H9 (cell line): ENCODE data around the gene TIMM22. TPM values are rescaled to one million over a fixed set of nuclear protein-coding genes. Genes with fewer than 3 reads are reported as not detected.

ENCODE experiments used
- DNase-seq: peaks from one replicate; pipeline ENCODE4 v3.0.0-alpha.2; 2017
- H2AFZ ChIP-seq: one replicate; pipeline ENCODE4 v1.6.1; 2013; ENCODE audit warnings: mild to moderate bottlenecking, low read length, control low read depth, moderate library complexity
- H2AK5ac ChIP-seq: 2 replicates; pipeline ENCODE4 v1.6.1; 2013; ENCODE audit warnings: low read length, control low read depth, mixed read lengths; ENCODE audit not compliant: insufficient read length
- H2BK120ac ChIP-seq: one replicate; pipeline ENCODE4 v1.6.1; 2013; ENCODE audit warnings: low read depth, mild to moderate bottlenecking, low read length, control low read depth, inconsistent platforms; ENCODE audit not compliant: poor library complexity, severe bottlenecking
- H2BK12ac ChIP-seq: 2 replicates; pipeline ENCODE4 v1.6.1; 2013; ENCODE audit warnings: low read length, control low read depth, mixed read lengths, low read depth; ENCODE audit not compliant: insufficient read length
- H2BK15ac ChIP-seq: 2 replicates; pipeline ENCODE4 v1.6.1; 2013; ENCODE audit warnings: low read depth, low read length, control low read depth
- H2BK20ac ChIP-seq: one replicate; pipeline ENCODE4 v1.6.1; 2013; ENCODE audit warnings: low read depth, mild to moderate bottlenecking, low read length, control low read depth, inconsistent platforms; ENCODE audit not compliant: poor library complexity, severe bottlenecking
- H2BK5ac ChIP-seq: 2 replicates; pipeline ENCODE4 v1.6.1; 2013; ENCODE audit warnings: low read length, control low read depth, mixed read lengths; ENCODE audit not compliant: insufficient read length
- H3K14ac ChIP-seq: 2 replicates; pipeline ENCODE4 v1.6.1; 2013; ENCODE audit warnings: low read length, control low read depth; ENCODE audit not compliant: insufficient read depth
- H3K18ac ChIP-seq: 2 replicates; pipeline ENCODE4 v1.6.1; 2013; ENCODE audit warnings: low read depth, mild to moderate bottlenecking, mixed read lengths, low read length, control low read depth; ENCODE audit not compliant: insufficient read length
- H3K23ac ChIP-seq: 2 replicates; pipeline ENCODE4 v1.6.1; 2013; ENCODE audit warnings: low read length, control low read depth, mixed read lengths, low read depth; ENCODE audit not compliant: insufficient read length
- H3K23me2 ChIP-seq: 2 replicates; pipeline ENCODE4 v1.6.1; 2013; ENCODE audit warnings: low read depth, mild to moderate bottlenecking, mixed read lengths, low read length, control low read depth; ENCODE audit not compliant: insufficient read length, poor library complexity, severe bottlenecking
- H3K27ac ChIP-seq: 2 replicates; pipeline ENCODE4 v1.5.1; 2013; ENCODE audit warnings: low read length, control low read depth, mixed read lengths, low read depth; ENCODE audit not compliant: insufficient read length
- H3K27me3 ChIP-seq: 2 replicates; pipeline ENCODE4 v1.6.1; 2013; ENCODE audit warnings: low read length, control low read depth, inconsistent platforms; ENCODE audit not compliant: insufficient read depth
- H3K4ac ChIP-seq: 2 replicates; pipeline ENCODE4 v1.6.1; 2013; ENCODE audit warnings: low read depth, mild to moderate bottlenecking, control low read depth, inconsistent platforms, low read length, moderate library complexity
- H3K4me1 ChIP-seq: 2 replicates; pipeline ENCODE4 v1.6.1; 2013; ENCODE audit warnings: low read length, control low read depth, inconsistent platforms; ENCODE audit not compliant: insufficient read depth
- H3K4me2 ChIP-seq: 2 replicates; pipeline ENCODE4 v1.6.1; 2013; ENCODE audit warnings: low read length, control low read depth, mixed read lengths; ENCODE audit not compliant: insufficient read length, insufficient read depth
- H3K56ac ChIP-seq: 2 replicates; pipeline ENCODE4 v1.6.1; 2013; ENCODE audit warnings: low read depth, mild to moderate bottlenecking, mixed read lengths, low read length, control low read depth; ENCODE audit not compliant: insufficient read length
- H3K79me1 ChIP-seq: 2 replicates; pipeline ENCODE4 v1.6.1; 2013; ENCODE audit warnings: low read depth, mild to moderate bottlenecking, moderate library complexity, low read length, control low read depth, inconsistent platforms; ENCODE audit not compliant: insufficient read depth, poor library complexity, severe bottlenecking
- H3K79me2 ChIP-seq: 2 replicates; pipeline ENCODE4 v1.6.1; 2013; ENCODE audit warnings: low read length, control low read depth, inconsistent platforms; ENCODE audit not compliant: insufficient read depth
- H3K9ac ChIP-seq: 2 replicates; pipeline ENCODE4 v1.6.1; 2013; ENCODE audit warnings: low read length, control low read depth, mixed read lengths; ENCODE audit not compliant: insufficient read length; ENCODE audit errors: extremely low read depth
- H3K9me3 ChIP-seq: one replicate; pipeline ENCODE4 v1.6.1; 2013; ENCODE audit warnings: low read depth, low read length, inconsistent platforms; ENCODE audit not compliant: control insufficient read depth
- H3T11ph ChIP-seq: one replicate; pipeline ENCODE4 v1.6.1; 2013; ENCODE audit warnings: mild to moderate bottlenecking, low read length, control low read depth, inconsistent platforms
- H4K20me1 ChIP-seq: one replicate; pipeline ENCODE4 v1.6.1; 2013; ENCODE audit not compliant: control insufficient read depth, insufficient read length, insufficient read depth
- H4K5ac ChIP-seq: 2 replicates; pipeline ENCODE4 v1.6.1; 2013; ENCODE audit warnings: low read depth, mild to moderate bottlenecking, mixed read lengths, low read length, control low read depth; ENCODE audit not compliant: insufficient read length
- H4K8ac ChIP-seq: replicated peaks from 2 replicates; pipeline ENCODE4 v1.6.1; 2013; ENCODE audit warnings: low read length, control low read depth, mixed read lengths, low read depth; ENCODE audit not compliant: insufficient read length
- H4K91ac ChIP-seq: 2 replicates; pipeline ENCODE4 v1.6.1; 2013; ENCODE audit warnings: low read depth, mild to moderate bottlenecking, moderate library complexity, mixed read lengths, low read length, control low read depth; ENCODE audit not compliant: insufficient read length
- H3K27ac Mint-ChIP-seq, 3 experiments: 2 replicates in 2 of 3; 3 replicates in 1 of 3; pipeline ENCODE4 v1.8.0; 2020 to 2021; ENCODE audit warnings: mixed read lengths in 3 of 3, mild to moderate bottlenecking in 1 of 3, moderate library complexity in 1 of 3
- H3K27me3 Mint-ChIP-seq: 2 replicates; pipeline ENCODE4 v1.8.0; 2021; ENCODE audit warnings: low read depth, mild to moderate bottlenecking, moderate library complexity, mixed read lengths
- H3K36me3 Mint-ChIP-seq, 3 experiments: 2 replicates in 2 of 3; 3 replicates in 1 of 3; pipeline ENCODE4 v1.8.0; 2020 to 2021; ENCODE audit warnings: low read depth in 3 of 3, mixed read lengths in 3 of 3; ENCODE audit not compliant: insufficient read depth in 1 of 3
- H3K4me1 Mint-ChIP-seq, 2 experiments: 2 replicates each; pipeline ENCODE4 v1.8.0; 2020; ENCODE audit warnings: mixed read lengths in 2 of 2
- H3K4me3 Mint-ChIP-seq, 2 experiments: 2 replicates in 1 of 2; 3 replicates in 1 of 2; pipeline ENCODE4 v1.8.0; 2020 to 2021; ENCODE audit warnings: mild to moderate bottlenecking in 2 of 2, mixed read lengths in 2 of 2, moderate library complexity in 1 of 2
- H3K9me3 Mint-ChIP-seq, 2 experiments: 2 replicates in 1 of 2; 3 replicates in 1 of 2; pipeline ENCODE4 v1.8.0; 2020; ENCODE audit warnings: mild to moderate bottlenecking in 2 of 2, mixed read lengths in 2 of 2, moderate library complexity in 1 of 2
- WGBS: extraction: QIAGEN DNeasy Blood & Tissue Kit; methylation state at CpG from one replicate; pipeline ENCODE4 v1.1.7; 2013; ENCODE audit warnings: missing lambda C conversion rate, low lambda C conversion rate, mixed read lengths; ENCODE audit not compliant: insufficient read length; ENCODE audit errors: extremely low coverage; 5-methylcytosine and 5-hydroxymethylcytosine counted together
- total RNA-seq: library from RNA; stranded (reverse); gene quantifications from 2 replicates; pipeline ENCODE4 v1.2.1, GENCODE V29; 2021
- TF ChIP-seq, protein P1 (sequence below): fragments of 200-600 bp; sonication (generic); conservative IDR thresholded peaks from 3 replicates; pipeline ENCODE4 v1.8.0; 2021; ENCODE audit warnings: antibody characterized with exemption, mild to moderate bottlenecking

Gene TIMM22
- total RNA-seq, 1 experiment from 2014 or later, result 23.0 TPM

- H3K4ac ChIP-seq, result no peak overlapping the region
- TF ChIP-seq, protein P1, sequence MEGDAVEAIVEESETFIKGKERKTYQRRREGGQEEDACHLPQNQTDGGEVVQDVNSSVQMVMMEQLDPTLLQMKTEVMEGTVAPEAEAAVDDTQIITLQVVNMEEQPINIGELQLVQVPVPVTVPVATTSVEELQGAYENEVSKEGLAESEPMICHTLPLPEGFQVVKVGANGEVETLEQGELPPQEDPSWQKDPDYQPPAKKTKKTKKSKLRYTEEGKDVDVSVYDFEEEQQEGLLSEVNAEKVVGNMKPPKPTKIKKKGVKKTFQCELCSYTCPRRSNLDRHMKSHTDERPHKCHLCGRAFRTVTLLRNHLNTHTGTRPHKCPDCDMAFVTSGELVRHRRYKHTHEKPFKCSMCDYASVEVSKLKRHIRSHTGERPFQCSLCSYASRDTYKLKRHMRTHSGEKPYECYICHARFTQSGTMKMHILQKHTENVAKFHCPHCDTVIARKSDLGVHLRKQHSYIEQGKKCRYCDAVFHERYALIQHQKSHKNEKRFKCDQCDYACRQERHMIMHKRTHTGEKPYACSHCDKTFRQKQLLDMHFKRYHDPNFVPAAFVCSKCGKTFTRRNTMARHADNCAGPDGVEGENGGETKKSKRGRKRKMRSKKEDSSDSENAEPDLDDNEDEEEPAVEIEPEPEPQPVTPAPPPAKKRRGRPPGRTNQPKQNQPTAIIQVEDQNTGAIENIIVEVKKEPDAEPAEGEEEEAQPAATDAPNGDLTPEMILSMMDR, result no peak
- no peak overlapping the region for H4K8ac ChIP-seq
- H3K27me3 ChIP-seq, result no peaks in the 10 kb centered on the region
- DNase-seq, result no peak
- no peak overlapping the region for H3K14ac ChIP-seq
- no peaks in the 10 kb centered on the region for H3K9me3 ChIP-seq
- H4K5ac ChIP-seq, result no peak overlapping the region
- H4K91ac ChIP-seq, result no peak overlapping the region
- H2BK120ac ChIP-seq, result no peak overlapping the region
- peaks cover 7% of the 10 kb centered on the region for H3K79me1 ChIP-seq
- Mint-ChIP-seq H3K4me1 (peaks cover 36 to 45% of the 10 kb centered on the region in 2 experiments), H3K9me3 (no peaks in the 10 kb centered on the region), H3K27ac (peak overlapping the region; percentile 61 to 81 (median 63); a peak in 6 of 7 replicates), H3K36me3 (peaks cover 11 to 24% (median 21%) of the 10 kb centered on the region in 3 experiments), H3K4me3 (no peak overlapping the region), H3K27me3 (no peaks in the 10 kb centered on the region)
- H3K23ac ChIP-seq, result no peak overlapping the region
- no peak overlapping the region for H2BK12ac ChIP-seq
- H3K9ac ChIP-seq, result no peak overlapping the region
- no peaks in the 10 kb centered on the region; the same call in 1 of the 2 replicates for H3K4me1 ChIP-seq
- H2BK15ac ChIP-seq, result no peak overlapping the region
- peaks cover 6% of the 10 kb centered on the region; the same call in 1 of the 2 replicates for H3K79me2 ChIP-seq
- no peak overlapping the region for H3K27ac ChIP-seq
- no peak overlapping the region for H3K56ac ChIP-seq
- H4K20me1 ChIP-seq, result no peaks in the 10 kb centered on the region
- no peak overlapping the region for H3K4me2 ChIP-seq
- no peak overlapping the region for H2BK5ac ChIP-seq
- no peak overlapping the region for H3T11ph ChIP-seq
- H2BK20ac ChIP-seq, result no peak overlapping the region
- H3K18ac ChIP-seq, result no peak overlapping the region
- no peak overlapping the region for H2AFZ ChIP-seq
- whole genome bisulfite sequencing, result no CpG with 5 or more reads among the region's 20 CpGs
- no peaks in the 10 kb centered on the region for H3K23me2 ChIP-seq
- H2AK5ac ChIP-seq, result no peak overlapping the region
Measured at GRCh38 chr17:957856-958421, 39.0 kb upstream of the TIMM22 start.
